Testis (tissue), 3 donors: ENCODE results near the gene MRPS26. TPM values are rescaled to one million over a fixed set of nuclear protein-coding genes. Genes with fewer than 3 reads are reported as not detected.

Source experiments
- DNase-seq: peaks from one replicate; pipeline ENCODE4 v3.0.0-alpha.2; 2019
- H3K27ac ChIP-seq, 2 donors: fragments of 200-600 bp; sonication (generic); one replicate each; pipeline ENCODE4 v1.5.1; 2019
- H3K27me3 ChIP-seq: fragments of 200-600 bp; sonication (generic); one replicate; pipeline ENCODE4 v1.5.1; 2019
- H3K36me3 ChIP-seq: fragments of 200-600 bp; sonication (generic); one replicate; pipeline ENCODE4 v1.5.1; 2017; ENCODE audit warnings: low read depth; ENCODE audit errors: missing control alignments
- H3K4me1 ChIP-seq: fragments of 200-600 bp; sonication (generic); one replicate; pipeline ENCODE4 v1.5.1; 2019
- H3K4me3 ChIP-seq, 2 donors: fragments of 200-600 bp; sonication (generic); one replicate each; pipeline ENCODE4 v1.5.1; 2017 to 2019
- H3K9me3 ChIP-seq: fragments of 200-600 bp; sonication (generic); one replicate; pipeline ENCODE4 v1.5.1; 2017
- POLR2A ChIP-seq: fragments of 450-650 bp; IDR thresholded peaks from one replicate; pipeline ENCODE4 v1.6.1; 2017; ENCODE audit warnings: antibody characterized with exemption, mild to moderate bottlenecking, moderate library complexity
- WGBS, 2 donors: methylation state at CpG; one replicate each; pipeline ENCODE4 v1.1.5; 2018; 5-methylcytosine and 5-hydroxymethylcytosine counted together
- intact Hi-C: fragments of 100-400 bp; cut with DNase I; formaldehyde crosslinking; loops from one replicate; pipeline ENCODE4 v1.15.1; 2023; ENCODE audit warnings: low total_unique reads
- polyA plus RNA-seq: library from polyadenylated mRNA; stranded (reverse); fragments of 350-450 nt; fragmentation: Illumina TruSeq; extraction: RNeasy Lipid Tissue Mini Kit (QIAGEN cat#74804); gene quantifications from one replicate; pipeline ENCODE4 v1.2.3, GENCODE V29; 2014; ENCODE audit warnings: low read depth, low replicate concordance; ENCODE audit not compliant: insufficient read depth
- total RNA-seq, 2 donors: library from RNA; depleted of rRNA; stranded (reverse); fragments of >200 nt; gene quantifications; one replicate each; pipeline ENCODE4 v1.2.3, GENCODE V29; 2016
- TF ChIP-seq, protein P1 (sequence below), 3 experiments: fragments of 450-650 bp in 2 of 3; fragments of 200-600 bp in 1 of 3; sonication (generic) in 1 of 3; IDR thresholded peaks; one replicate each; pipeline ENCODE4 v1.5.1; 2016 to 2019; ENCODE audit warnings: antibody characterized with exemption in 3 of 3, mild to moderate bottlenecking in 2 of 3, moderate library complexity in 1 of 3

MRPS26 gene
- total and polyA plus RNA-seq, 3 donors from 2014 or later: 28.3 to 55.9 (median 37.4) TPM

GRCh38 chr20:3093861-3094361 lies 48.1 kb downstream of the MRPS26 start:
- DNase-seq: no peak
- Histone ChIP-seq H3K27ac (no peak overlapping the region), H3K9me3 (no peaks in the 10 kb centered on the region), H3K4me1 (no peaks in the 10 kb centered on the region), H3K27me3 (no peaks in the 10 kb centered on the region), H3K36me3 (no peaks in the 10 kb centered on the region), H3K4me3 (no peak overlapping the region)
- intact Hi-C loops: no loop called here
- WGBS, 2 donors: 59 to 63% methylated on average over 10 of the region's 10 CpGs
- TF ChIP-seq, protein P1, sequence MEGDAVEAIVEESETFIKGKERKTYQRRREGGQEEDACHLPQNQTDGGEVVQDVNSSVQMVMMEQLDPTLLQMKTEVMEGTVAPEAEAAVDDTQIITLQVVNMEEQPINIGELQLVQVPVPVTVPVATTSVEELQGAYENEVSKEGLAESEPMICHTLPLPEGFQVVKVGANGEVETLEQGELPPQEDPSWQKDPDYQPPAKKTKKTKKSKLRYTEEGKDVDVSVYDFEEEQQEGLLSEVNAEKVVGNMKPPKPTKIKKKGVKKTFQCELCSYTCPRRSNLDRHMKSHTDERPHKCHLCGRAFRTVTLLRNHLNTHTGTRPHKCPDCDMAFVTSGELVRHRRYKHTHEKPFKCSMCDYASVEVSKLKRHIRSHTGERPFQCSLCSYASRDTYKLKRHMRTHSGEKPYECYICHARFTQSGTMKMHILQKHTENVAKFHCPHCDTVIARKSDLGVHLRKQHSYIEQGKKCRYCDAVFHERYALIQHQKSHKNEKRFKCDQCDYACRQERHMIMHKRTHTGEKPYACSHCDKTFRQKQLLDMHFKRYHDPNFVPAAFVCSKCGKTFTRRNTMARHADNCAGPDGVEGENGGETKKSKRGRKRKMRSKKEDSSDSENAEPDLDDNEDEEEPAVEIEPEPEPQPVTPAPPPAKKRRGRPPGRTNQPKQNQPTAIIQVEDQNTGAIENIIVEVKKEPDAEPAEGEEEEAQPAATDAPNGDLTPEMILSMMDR (IDR thresholded peaks at IDR 0.05): no peak
- no peak for TF ChIP-seq POLR2A

GRCh38 chr20:3094848-3095629 lies 49.2 kb downstream of the MRPS26 start:
- 85 to 93% methylated on average over 11 to 13 of the region's 13 CpGs for WGBS, 2 donors
- no peaks in the 10 kb centered on the region for H3K36me3 ChIP-seq
- DNase-seq: no peak
- H3K27me3 ChIP-seq: no peaks in the 10 kb centered on the region
- no peak overlapping the region for H3K27ac ChIP-seq
- no peak overlapping the region for H3K4me3 ChIP-seq
- TF ChIP-seq, protein P1 (IDR thresholded peaks at IDR 0.05): no peak
- no peak for TF ChIP-seq POLR2A
- no peaks in the 10 kb centered on the region for H3K9me3 ChIP-seq
- intact Hi-C loops: no loop called here
- H3K4me1 ChIP-seq: no peaks in the 10 kb centered on the region

Other genes starting within 250 kb of the MRPS26 start
- 1 to 10 TPM; 3.5 to 8.6 TPM for gene CPXM1, start 245.4 kb upstream of the MRPS26 start, total RNA-seq
- gene CPXM1, start 245.4 kb upstream of the MRPS26 start, polyA plus RNA-seq: 25.2 TPM
- 100 to 1,000 TPM in 1 of 2 donors, 10 to 100 TPM in 1; 53.6 to 177 TPM for gene C20orf141, start 231.1 kb upstream of the MRPS26 start, total RNA-seq
- 154 TPM for gene C20orf141, start 231.1 kb upstream of the MRPS26 start, polyA plus RNA-seq
- 100 to 1,000 TPM in 1 of 2 donors, 10 to 100 TPM in 1; 39.0 to 133 TPM for gene TMEM239, start 229.7 kb upstream of the MRPS26 start, total RNA-seq
- gene TMEM239, start 229.7 kb upstream of the MRPS26 start, polyA plus RNA-seq: 77.3 TPM
- gene PCED1A, start 205.4 kb upstream of the MRPS26 start, total RNA-seq: 10 to 100 TPM; 46.0 to 51.1 TPM
- 20.8 TPM for gene PCED1A, start 205.4 kb upstream of the MRPS26 start, polyA plus RNA-seq
- 10 to 100 TPM; 24.3 to 31.4 TPM for gene VPS16, start 205.3 kb upstream of the MRPS26 start, total RNA-seq
- gene VPS16, start 205.3 kb upstream of the MRPS26 start, polyA plus RNA-seq: 27.3 TPM
- gene PTPRA, start 172.6 kb upstream of the MRPS26 start, total RNA-seq: 10 to 100 TPM; 52.0 to 68.9 TPM
- 83.8 TPM for gene PTPRA, start 172.6 kb upstream of the MRPS26 start, polyA plus RNA-seq
- gene GNRH2, start 2.4 kb upstream of the MRPS26 start, total RNA-seq: not detected
- 2.6 TPM for gene GNRH2, start 2.4 kb upstream of the MRPS26 start, polyA plus RNA-seq
- gene OXT, start 25.6 kb downstream of the MRPS26 start, total RNA-seq: 1 to 10 TPM; 3.7 to 6.7 TPM
- 1.7 TPM for gene OXT, start 25.6 kb downstream of the MRPS26 start, polyA plus RNA-seq
- gene AVP, start 38.7 kb downstream of the MRPS26 start, total RNA-seq: 1 to 10 TPM in 1 of 2 donors, not detected in 1; 1.3 TPM
- not detected for gene AVP, start 38.7 kb downstream of the MRPS26 start, polyA plus RNA-seq
- 10 to 100 TPM; 20.5 to 20.7 TPM for gene FASTKD5, start 113.8 kb downstream of the MRPS26 start, total RNA-seq
- gene FASTKD5, start 113.8 kb downstream of the MRPS26 start, polyA plus RNA-seq: 28.2 TPM
- 10 to 100 TPM in 1 of 2 donors, 1 to 10 TPM in 1; 9.9 to 10.4 TPM for gene UBOX5, start 113.8 kb downstream of the MRPS26 start, total RNA-seq
- gene UBOX5, start 113.8 kb downstream of the MRPS26 start, polyA plus RNA-seq: 9.9 TPM
- 10 to 100 TPM; 13.9 to 16.8 TPM for gene LZTS3, start 127.5 kb downstream of the MRPS26 start, total RNA-seq
- gene LZTS3, start 127.5 kb downstream of the MRPS26 start, polyA plus RNA-seq: 7.2 TPM
- 10 to 100 TPM; 78.9 to 93.8 TPM for gene DDRGK1, start 158.6 kb downstream of the MRPS26 start, total RNA-seq
- 57.2 TPM for gene DDRGK1, start 158.6 kb downstream of the MRPS26 start, polyA plus RNA-seq
- gene ITPA, start 163.4 kb downstream of the MRPS26 start, total RNA-seq: 10 to 100 TPM; 42.2 to 49.8 TPM
- 36.4 TPM for gene ITPA, start 163.4 kb downstream of the MRPS26 start, polyA plus RNA-seq
- 10 to 100 TPM in 1 of 2 donors, 1 to 10 TPM in 1; 9.2 to 10.7 TPM for gene SLC4A11, start 193.1 kb downstream of the MRPS26 start, total RNA-seq
- gene SLC4A11, start 193.1 kb downstream of the MRPS26 start, polyA plus RNA-seq: 10.7 TPM